GM12872 (cell line): ENCODE measurements around the gene ATP5IF1.

Source experiments
- TF ChIP-seq, protein P1 (sequence below): IDR thresholded peaks from 3 replicates; pipeline ENCODE4 v1.5.1; 2011; ENCODE audit warnings: low read depth, mild to moderate bottlenecking, low read length, moderate library complexity; ENCODE audit not compliant: insufficient read depth

Gene ATP5IF1

DNA sequence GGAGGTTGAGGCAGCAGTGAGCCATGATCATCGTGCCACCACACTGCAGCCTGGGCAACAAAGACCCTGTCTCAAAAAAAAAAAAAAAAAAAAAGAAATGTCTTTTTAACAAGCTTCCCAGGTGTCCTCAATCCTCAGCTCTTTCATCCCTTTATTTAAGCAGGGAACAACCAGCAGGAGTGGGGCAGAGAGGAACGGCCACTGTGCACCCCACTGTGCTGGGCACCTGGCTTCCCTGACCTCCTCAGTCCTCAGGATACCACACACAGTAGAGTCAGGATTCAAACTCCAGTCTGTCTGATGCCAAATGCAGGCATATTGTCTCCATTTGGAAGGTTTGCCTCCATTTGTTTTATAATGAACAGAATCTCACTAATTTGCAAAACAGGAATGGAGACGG, 39.6 kb upstream of the ATP5IF1 start:
- TF ChIP-seq, protein P1, sequence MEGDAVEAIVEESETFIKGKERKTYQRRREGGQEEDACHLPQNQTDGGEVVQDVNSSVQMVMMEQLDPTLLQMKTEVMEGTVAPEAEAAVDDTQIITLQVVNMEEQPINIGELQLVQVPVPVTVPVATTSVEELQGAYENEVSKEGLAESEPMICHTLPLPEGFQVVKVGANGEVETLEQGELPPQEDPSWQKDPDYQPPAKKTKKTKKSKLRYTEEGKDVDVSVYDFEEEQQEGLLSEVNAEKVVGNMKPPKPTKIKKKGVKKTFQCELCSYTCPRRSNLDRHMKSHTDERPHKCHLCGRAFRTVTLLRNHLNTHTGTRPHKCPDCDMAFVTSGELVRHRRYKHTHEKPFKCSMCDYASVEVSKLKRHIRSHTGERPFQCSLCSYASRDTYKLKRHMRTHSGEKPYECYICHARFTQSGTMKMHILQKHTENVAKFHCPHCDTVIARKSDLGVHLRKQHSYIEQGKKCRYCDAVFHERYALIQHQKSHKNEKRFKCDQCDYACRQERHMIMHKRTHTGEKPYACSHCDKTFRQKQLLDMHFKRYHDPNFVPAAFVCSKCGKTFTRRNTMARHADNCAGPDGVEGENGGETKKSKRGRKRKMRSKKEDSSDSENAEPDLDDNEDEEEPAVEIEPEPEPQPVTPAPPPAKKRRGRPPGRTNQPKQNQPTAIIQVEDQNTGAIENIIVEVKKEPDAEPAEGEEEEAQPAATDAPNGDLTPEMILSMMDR: no peak

DNA sequence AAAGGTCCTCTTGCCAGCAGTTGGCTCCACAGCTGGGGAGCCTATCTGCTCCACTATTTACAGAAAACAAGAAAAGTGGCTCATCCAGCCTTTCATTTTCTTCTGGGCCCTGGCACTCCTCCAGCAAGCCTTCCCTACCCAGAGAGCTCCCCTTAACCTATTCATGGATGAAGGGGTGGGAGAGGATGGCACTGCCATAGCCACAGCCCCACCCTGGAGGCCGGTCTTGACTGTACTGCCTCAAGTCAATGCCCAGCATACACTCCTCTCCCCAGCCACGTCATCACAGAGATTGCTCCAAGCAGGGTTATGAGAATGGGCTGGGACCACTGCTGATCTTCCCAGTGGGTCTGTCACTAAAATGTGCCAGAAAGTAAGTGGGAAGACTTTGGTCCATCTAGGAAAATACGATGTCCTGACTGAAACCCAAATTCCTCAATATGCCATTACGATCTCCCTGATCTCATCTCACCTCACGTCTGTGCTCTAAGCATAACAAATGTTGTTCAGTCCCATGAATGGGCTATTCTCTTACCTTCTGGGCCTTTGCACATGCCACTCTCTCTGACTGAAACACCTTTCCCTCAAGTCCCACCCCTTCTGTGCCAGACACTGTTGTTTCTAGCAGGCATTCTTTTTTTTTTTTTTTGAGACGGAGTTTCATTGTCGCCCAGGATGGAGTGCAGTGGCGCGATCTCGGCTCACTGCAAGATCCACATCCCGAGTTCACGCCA, 38.1 kb upstream of the ATP5IF1 start:
- TF ChIP-seq, protein P1: no peak

DNA sequence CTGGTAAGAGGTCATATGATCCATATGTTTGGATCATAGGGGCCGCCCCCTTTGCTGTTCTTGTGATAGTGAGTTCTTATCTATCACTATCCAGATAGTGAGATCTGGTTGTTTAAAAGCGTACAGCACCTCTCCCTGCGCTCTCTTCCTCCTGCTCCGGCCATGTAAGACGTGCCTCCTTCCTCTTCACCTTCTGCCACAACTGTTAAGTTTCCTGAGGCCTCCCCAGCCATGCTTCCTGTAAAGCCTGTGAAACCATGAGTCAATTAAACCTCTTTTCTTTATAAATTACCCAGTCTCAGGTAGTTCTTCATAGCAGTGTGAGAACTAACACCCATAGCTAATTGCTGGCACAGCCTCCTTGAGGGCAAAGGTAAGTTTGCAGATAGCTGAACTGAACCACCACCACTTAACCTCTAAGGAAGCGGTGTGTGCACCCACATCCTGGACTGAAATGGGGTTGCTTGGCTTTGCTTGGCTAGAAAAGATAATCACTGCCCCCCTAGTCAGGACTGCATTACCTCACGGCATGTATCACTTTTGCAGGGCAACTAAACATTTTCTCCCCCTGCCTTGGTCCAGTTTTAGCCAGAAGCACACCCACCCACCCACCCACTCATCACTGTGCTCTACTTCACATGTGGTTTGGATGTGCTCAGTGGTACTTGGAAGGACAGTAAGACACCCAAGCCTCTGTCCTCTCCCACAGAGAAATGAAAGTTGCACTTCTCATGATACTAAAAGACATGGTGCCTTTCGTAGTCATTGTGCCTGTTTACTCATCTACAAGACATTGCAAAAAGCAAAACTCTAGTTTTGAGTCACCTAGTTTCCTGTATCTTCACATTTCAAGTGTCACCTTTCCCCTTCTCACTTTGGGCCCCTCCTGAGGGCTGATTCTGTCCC, 36.3 kb upstream of the ATP5IF1 start:
- TF ChIP-seq, protein P1: no peak; the same call in 2 of the 3 replicates

DNA sequence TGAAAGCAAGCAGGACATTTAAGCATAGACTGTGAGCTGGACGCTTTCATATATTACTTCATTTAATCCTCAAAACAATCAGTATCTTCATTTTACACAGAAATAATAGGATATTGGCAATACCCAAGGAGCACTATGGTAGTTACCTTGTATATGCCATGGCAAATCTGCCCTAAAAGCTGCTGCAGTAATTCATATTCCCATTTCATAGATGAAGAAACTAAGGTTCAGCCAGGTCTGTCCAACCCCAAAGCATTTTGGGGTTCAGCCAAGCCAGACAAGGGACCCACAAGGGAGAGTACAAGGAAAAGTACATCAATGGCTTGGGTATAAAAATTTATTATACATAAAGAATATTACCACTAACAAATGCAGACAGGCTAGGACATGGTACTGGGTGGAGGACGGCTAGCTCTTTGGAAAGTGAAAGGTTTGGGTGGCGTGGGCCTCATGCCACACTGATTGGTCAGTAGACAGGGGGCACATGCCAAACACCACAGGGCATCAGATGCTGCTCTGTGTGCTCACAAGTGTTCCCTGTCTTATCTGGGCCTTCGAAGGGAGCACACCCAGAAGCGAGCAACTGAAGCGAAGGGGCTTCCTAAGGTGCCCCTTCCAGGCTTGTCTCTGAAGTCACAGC, 35.6 kb upstream of the ATP5IF1 start:
- TF ChIP-seq, protein P1: no peak

DNA sequence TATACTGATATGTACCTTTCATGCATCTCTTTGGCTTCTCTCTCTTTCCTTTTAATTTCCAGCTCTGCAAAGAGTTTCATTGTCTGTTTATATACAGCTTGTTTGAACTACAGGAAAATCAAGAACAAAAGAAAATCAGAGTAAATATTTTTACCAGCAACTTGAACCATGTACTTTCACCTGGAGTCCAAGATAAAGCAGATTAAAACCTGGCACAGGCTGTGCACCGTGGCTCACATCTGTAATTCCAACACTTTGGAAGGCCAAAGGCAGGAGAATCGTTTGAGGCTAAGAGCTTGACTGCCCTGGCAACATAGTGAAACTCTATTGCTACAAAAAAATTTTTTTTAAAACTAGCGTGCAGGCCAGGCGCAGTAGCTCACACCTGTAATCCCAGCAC, 30.7 kb upstream of the ATP5IF1 start:
- TF ChIP-seq, protein P1: no peak

DNA sequence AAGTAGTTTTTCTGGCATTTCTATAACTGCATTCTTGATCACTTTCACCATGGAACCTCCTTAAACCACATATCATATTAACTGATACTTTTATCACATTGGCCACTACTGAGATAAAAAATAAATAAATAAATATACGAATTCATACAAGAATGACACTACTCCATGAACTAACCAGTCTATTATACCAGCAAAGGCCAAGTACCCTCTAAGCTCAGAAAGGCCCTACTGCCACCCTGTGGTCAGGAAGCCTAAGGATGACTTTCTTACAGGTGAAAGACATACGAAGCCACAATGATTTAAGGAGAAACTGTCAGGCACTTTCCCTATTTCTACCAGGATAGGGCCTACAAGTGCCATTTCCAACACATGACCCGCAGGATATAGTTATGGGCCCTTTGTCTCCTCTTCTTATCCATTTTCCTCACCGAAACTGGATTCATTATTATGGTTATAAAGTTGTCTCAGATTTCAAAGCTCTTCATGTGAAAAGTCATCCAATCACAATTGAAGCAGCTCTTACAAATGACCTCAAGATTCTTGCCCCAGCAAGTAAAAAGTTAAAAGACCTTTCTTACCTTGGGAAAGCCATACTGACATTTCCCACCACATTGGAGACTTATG, 27.0 kb upstream of the ATP5IF1 start:
- TF ChIP-seq, protein P1: peak; percentile 79

DNA sequence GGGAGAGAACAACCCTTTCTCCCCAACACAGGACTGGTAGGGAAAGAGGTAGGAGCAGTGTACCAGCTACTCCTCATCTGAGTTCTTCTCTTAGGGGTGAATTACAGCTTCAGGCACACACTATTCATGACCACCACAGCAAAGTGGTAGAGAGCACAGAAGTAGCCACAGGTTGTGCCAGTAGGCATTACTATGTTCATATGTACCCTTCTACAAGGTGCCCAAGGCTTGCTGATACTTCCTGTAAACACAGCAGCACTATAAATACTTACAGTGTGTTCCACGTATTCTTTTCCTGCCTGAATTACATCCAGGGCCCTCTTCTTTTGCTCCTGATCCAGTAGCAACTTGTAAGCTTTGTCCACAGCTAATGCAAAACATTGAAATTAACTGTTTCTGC, 26.2 kb upstream of the ATP5IF1 start:
- TF ChIP-seq, protein P1: no peak
